AG10803 (cell line): Measurements from ENCODE around the gene ATAD3B.
A peak's percentile ranks its signal among the peaks of the same experiment; 100 is the strongest.
"Not testable (repeated sequence)": the region's sequence is repeated elsewhere in the genome, so short reads cannot be mapped to it uniquely, and the experiment has no call there.

Experiments used
- DNase-seq: peaks from one replicate; pipeline ENCODE4 v3.0.0; 2010; ENCODE audit warnings: low read depth
- H3K4me3 ChIP-seq: 2 replicates; pipeline ENCODE4 v1.5.1; 2011; ENCODE audit warnings: mild to moderate bottlenecking, low read length, control low read depth
- CTCF ChIP-seq: conservative IDR thresholded peaks from 2 replicates; pipeline ENCODE4 v1.5.1; 2011; ENCODE audit warnings: mild to moderate bottlenecking, low read length, control low read depth, inconsistent platforms

ATAD3B gene

GRCh38 chr1:1507305-1507704, 35.7 kb downstream of the ATAD3B start:
- no peak for TF ChIP-seq CTCF
- no peak overlapping the region for H3K4me3 ChIP-seq
- no peak for DNase-seq

- H3K4me3 ChIP-seq, DNase-seq: not testable (repeated sequence)
These were observed 37.4 kb downstream of the ATAD3B start for GRCh38 chr1:1508775-1509464.

GRCh38 chr1:1509465-1509850, 37.9 kb downstream of the ATAD3B start:
- H3K4me3 ChIP-seq, DNase-seq: not testable (repeated sequence)

GRCh38 chr1:1510912-1511532, 39.5 kb downstream of the ATAD3B start:
- no peak for DNase-seq
- TF ChIP-seq CTCF = peak; percentile 22; the same call in 1 of the 2 replicates
- H3K4me3 ChIP-seq = peak overlapping the region; percentile 89

GRCh38 chr1:1511533-1512285, 40.1 kb downstream of the ATAD3B start, which contains the start of gene ATAD3A:
TSS of gene ATAD3A (plus strand) at chr1:1512162. CDS start at chr1:1512269, 107 bp downstream.
- TF ChIP-seq CTCF = no peak

GRCh38 chr1:1512425-1512824, 40.9 kb downstream of the ATAD3B start:
- not testable (repeated sequence) for DNase-seq
- H3K4me3 ChIP-seq = peak overlapping the region; percentile 89

More at GRCh38 chr1:1511533-1512285, 40.1 kb downstream of the ATAD3B start, which contains the start of gene ATAD3A:
- peak; percentile 98 for DNase-seq
- H3K4me3 ChIP-seq = peak within 1 kb of the TSS; percentile 89

GRCh38 chr1:1513675-1514074, 42.1 kb downstream of the ATAD3B start:
- not testable (repeated sequence) for H3K4me3 ChIP-seq, DNase-seq

- not testable (repeated sequence) for H3K4me3 ChIP-seq, DNase-seq
These were observed 42.8 kb downstream of the ATAD3B start for GRCh38 chr1:1514376-1514775.

GRCh38 chr1:1516923-1517322, 45.4 kb downstream of the ATAD3B start:
- H3K4me3 ChIP-seq, DNase-seq: not testable (repeated sequence)

GRCh38 chr1:1517973-1518620, 46.5 kb downstream of the ATAD3B start:
- no peak for DNase-seq
- H3K4me3 ChIP-seq = no peak overlapping the region
- no peak for TF ChIP-seq CTCF

GRCh38 chr1:1518621-1519007, 47.0 kb downstream of the ATAD3B start:
- DNase-seq = not testable (repeated sequence)

GRCh38 chr1:1519805-1520505, 48.4 kb downstream of the ATAD3B start:
- DNase-seq, H3K4me3 ChIP-seq: not testable (repeated sequence)

More at GRCh38 chr1:1518621-1519007, 47.0 kb downstream of the ATAD3B start:
- H3K4me3 ChIP-seq = not testable (repeated sequence)
